HepG2 (cell line): ENCODE measurements around the gene CDC42BPG. TPM values are rescaled to one million over a fixed set of nuclear protein-coding genes. Genes with fewer than 3 reads are reported as not detected.
A peak's percentile ranks its signal among the peaks of the same experiment; 100 is the strongest.

ENCODE experiments used
- FOXC1 ChIP-seq: sonication (generic); formaldehyde crosslinking; IDR thresholded peaks from 2 replicates; pipeline ENCODE4 v1.8.0; 2022; ENCODE audit warnings: mild to moderate bottlenecking, missing genetic modification reagents, borderline replicate concordance
- HCFC1 ChIP-seq: fragments of 150-350 bp; IDR thresholded peaks from 2 replicates; pipeline ENCODE4 v1.6.1; 2014; ENCODE audit warnings: low read depth, low read length
- HNRNPL ChIP-seq: fragments of 200-400 bp; formaldehyde crosslinking; IDR thresholded peaks from 2 replicates; pipeline ENCODE4 v1.6.1; 2017; ENCODE audit warnings: mild to moderate bottlenecking, low read depth, low read length
- NCOA2 ChIP-seq: sonication (generic); formaldehyde crosslinking; IDR thresholded peaks from 2 replicates; pipeline ENCODE4 v1.8.0; 2022; ENCODE audit warnings: inconsistent platforms
- POLR2AphosphoS5 ChIP-seq: IDR thresholded peaks from 2 replicates; pipeline ENCODE4 v1.6.1; 2012; ENCODE audit warnings: low read depth, low read length
- RARG ChIP-seq: sonication (generic); formaldehyde crosslinking; IDR thresholded peaks from 2 replicates; pipeline ENCODE4 v1.4.0; 2020; ENCODE audit warnings: low read depth, mild to moderate bottlenecking, missing genetic modification reagents
- SOX5 ChIP-seq: IDR thresholded peaks from 2 replicates; pipeline ENCODE4 v1.6.1; 2016; ENCODE audit warnings: borderline replicate concordance
- ZFYVE20 ChIP-seq: sonication (generic); formaldehyde crosslinking; IDR thresholded peaks from 2 replicates; pipeline ENCODE4 v1.8.0; 2023; ENCODE audit warnings: low read depth, mild to moderate bottlenecking, moderate library complexity, missing genetic modification reagents, borderline replicate concordance
- ZNF232 ChIP-seq: sonication (generic); formaldehyde crosslinking; IDR thresholded peaks from 2 replicates; pipeline ENCODE4 v1.4.0; 2020; ENCODE audit warnings: missing genetic modification reagents, borderline replicate concordance
- ZNF7 ChIP-seq: IDR thresholded peaks from 2 replicates; pipeline ENCODE4 v1.6.1; 2016; ENCODE audit warnings: missing biosample characterization, missing genetic modification reagents
- ZNF788 ChIP-seq: sonication (generic); formaldehyde crosslinking; IDR thresholded peaks from 2 replicates; pipeline ENCODE4 v1.5.0; 2020; ENCODE audit warnings: mild to moderate bottlenecking, missing genetic modification reagents, borderline replicate concordance
- ZSCAN12 ChIP-seq: sonication (generic); formaldehyde crosslinking; IDR thresholded peaks from 2 replicates; pipeline ENCODE4 v1.9.0; 2021; ENCODE audit warnings: mild to moderate bottlenecking, missing genetic modification reagents
- polyA plus RNA-seq, 8 experiments: library from polyadenylated mRNA; depleted of rRNA in 3 of 8; stranded (reverse) in 7 of 8; unstranded in 1 of 8; fragments of >200 nt; fragmentation: Illumina TruSeq in 4 of 8; extraction: Trizol in 4 of 8; gene quantifications; 2 replicates each; pipeline versions ENCODE4 v1.2.1 to v1.2.3, GENCODE V29; 2011 to 2016; ENCODE audit warnings: low read depth in 4 of 8, missing spikeins in 1 of 8, mixed read lengths in 1 of 8; ENCODE audit not compliant: insufficient read depth in 1 of 8
- total RNA-seq, 5 experiments: library from RNA; depleted of rRNA; stranded (reverse); fragments of >200 nt; fragmentation: Illumina TruSeq; extraction: Trizol; gene quantifications; 2 replicates each; pipeline ENCODE4 v1.2.3, GENCODE V29; 2016; ENCODE audit warnings: low read depth in 1 of 5
- TF ChIP-seq, protein P1 (sequence below), 2 experiments: sonication (generic) in 1 of 2; formaldehyde crosslinking in 1 of 2; IDR thresholded peaks; 2 replicates each; pipeline versions ENCODE4 v1.6.1 to v1.9.0; 2014 to 2022; ENCODE audit warnings: antibody characterized with exemption in 1 of 2, borderline replicate concordance in 1 of 2, inconsistent platforms in 1 of 2, low read depth in 1 of 2, missing genetic modification reagents in 1 of 2
- TF ChIP-seq, protein P2 (sequence below): sonication (generic); formaldehyde crosslinking; IDR thresholded peaks from 2 replicates; pipeline ENCODE4 v1.4.0; 2020; ENCODE audit warnings: low read depth, mild to moderate bottlenecking, missing genetic modification reagents
- TF ChIP-seq, protein P3 (sequence below): IDR thresholded peaks from 2 replicates; pipeline ENCODE4 v1.6.1; 2016; ENCODE audit warnings: missing genetic modification reagents, missing compliant biosample characterization
- TF ChIP-seq, protein P4 (sequence below): sonication (generic); formaldehyde crosslinking; IDR thresholded peaks from 2 replicates; pipeline ENCODE4 v1.4.0; 2020; ENCODE audit warnings: mild to moderate bottlenecking, low read depth, missing genetic modification reagents

CDC42BPG gene
- total and polyA plus RNA-seq, 2 of the 13 experiments (the other 11 are each of a cell fraction or from before 2014, with no cell fraction given): 0.55 to 1.4 TPM

DNA sequence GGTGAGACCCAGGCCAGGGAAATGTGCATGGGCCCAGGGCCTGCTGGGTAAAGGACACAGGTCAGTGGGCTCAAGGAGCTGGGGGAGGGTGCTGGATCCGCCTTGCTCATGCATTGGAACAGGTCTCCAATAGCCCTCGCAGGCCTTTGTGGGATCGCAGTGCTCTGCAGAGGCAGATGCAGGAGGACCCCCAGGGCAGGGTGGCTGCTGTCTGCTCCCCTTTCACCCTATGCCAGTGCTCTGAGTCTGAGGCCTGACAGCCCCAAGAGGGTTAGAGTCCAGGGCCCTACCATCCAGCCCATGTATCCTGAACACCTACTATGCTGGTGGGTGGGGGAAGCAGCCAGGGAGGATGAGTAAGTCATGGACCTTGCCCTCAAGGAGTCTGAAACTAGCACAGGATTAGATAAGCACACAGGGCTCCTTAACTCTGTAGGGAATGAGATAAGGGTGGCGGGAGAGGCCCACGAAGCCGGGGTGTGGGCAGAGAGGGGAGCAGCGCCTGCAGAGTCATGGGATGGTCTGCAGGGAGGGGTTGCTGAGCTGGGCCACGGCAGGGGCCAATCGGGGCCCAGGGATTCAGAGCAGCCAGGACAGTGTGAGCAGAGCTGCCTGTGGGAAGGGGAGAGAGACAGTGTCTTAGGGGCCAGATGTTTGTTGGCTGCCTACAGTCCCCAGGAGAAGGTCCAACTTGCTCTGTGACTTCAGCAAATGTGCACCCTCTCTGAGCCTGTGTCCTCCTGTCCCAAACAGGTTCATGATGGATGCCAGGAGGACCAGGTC is 44.5 kb upstream of the CDC42BPG start (continued):
- TF ChIP-seq, protein P1, sequence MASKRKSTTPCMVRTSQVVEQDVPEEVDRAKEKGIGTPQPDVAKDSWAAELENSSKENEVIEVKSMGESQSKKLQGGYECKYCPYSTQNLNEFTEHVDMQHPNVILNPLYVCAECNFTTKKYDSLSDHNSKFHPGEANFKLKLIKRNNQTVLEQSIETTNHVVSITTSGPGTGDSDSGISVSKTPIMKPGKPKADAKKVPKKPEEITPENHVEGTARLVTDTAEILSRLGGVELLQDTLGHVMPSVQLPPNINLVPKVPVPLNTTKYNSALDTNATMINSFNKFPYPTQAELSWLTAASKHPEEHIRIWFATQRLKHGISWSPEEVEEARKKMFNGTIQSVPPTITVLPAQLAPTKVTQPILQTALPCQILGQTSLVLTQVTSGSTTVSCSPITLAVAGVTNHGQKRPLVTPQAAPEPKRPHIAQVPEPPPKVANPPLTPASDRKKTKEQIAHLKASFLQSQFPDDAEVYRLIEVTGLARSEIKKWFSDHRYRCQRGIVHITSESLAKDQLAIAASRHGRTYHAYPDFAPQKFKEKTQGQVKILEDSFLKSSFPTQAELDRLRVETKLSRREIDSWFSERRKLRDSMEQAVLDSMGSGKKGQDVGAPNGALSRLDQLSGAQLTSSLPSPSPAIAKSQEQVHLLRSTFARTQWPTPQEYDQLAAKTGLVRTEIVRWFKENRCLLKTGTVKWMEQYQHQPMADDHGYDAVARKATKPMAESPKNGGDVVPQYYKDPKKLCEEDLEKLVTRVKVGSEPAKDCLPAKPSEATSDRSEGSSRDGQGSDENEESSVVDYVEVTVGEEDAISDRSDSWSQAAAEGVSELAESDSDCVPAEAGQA (IDR thresholded peaks at IDR 0.05; ENCODE audit: low read depth): no peak
- TF ChIP-seq, protein P1 (CRISPR knock-in tag; IDR thresholded peaks at IDR 0.05; ENCODE audit: borderline replicate concordance): no peak
- TF ChIP-seq ZNF232 (CRISPR knock-in tag): peak; percentile 32; the same call in 1 of the 2 replicates
- no peak for TF ChIP-seq FOXC1 (CRISPR knock-in tag)
- no peak for TF ChIP-seq ZFYVE20 (CRISPR knock-in tag)
- peak; percentile 36 for TF ChIP-seq POLR2AphosphoS5
- no peak for TF ChIP-seq ZSCAN12 (CRISPR knock-in tag)
- TF ChIP-seq, protein P2, sequence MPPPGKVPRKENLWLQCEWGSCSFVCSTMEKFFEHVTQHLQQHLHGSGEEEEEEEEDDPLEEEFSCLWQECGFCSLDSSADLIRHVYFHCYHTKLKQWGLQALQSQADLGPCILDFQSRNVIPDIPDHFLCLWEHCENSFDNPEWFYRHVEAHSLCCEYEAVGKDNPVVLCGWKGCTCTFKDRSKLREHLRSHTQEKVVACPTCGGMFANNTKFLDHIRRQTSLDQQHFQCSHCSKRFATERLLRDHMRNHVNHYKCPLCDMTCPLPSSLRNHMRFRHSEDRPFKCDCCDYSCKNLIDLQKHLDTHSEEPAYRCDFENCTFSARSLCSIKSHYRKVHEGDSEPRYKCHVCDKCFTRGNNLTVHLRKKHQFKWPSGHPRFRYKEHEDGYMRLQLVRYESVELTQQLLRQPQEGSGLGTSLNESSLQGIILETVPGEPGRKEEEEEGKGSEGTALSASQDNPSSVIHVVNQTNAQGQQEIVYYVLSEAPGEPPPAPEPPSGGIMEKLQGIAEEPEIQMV (CRISPR knock-in tag): no peak
- TF ChIP-seq, protein P3, sequence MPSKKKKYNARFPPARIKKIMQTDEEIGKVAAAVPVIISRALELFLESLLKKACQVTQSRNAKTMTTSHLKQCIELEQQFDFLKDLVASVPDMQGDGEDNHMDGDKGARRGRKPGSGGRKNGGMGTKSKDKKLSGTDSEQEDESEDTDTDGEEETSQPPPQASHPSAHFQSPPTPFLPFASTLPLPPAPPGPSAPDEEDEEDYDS (CRISPR knock-in tag): no peak
- TF ChIP-seq HNRNPL: no peak
- no peak for TF ChIP-seq NCOA2 (CRISPR knock-in tag)
- no peak for TF ChIP-seq ZNF7 (CRISPR knock-in tag)
- 0 out of 2 replicates have a peak, but pooled peaks have one; percentile 4 for TF ChIP-seq ZNF788 (CRISPR knock-in tag)
- TF ChIP-seq RARG: no peak
- TF ChIP-seq HCFC1: no peak
- TF ChIP-seq SOX5: no peak
- TF ChIP-seq, protein P4, sequence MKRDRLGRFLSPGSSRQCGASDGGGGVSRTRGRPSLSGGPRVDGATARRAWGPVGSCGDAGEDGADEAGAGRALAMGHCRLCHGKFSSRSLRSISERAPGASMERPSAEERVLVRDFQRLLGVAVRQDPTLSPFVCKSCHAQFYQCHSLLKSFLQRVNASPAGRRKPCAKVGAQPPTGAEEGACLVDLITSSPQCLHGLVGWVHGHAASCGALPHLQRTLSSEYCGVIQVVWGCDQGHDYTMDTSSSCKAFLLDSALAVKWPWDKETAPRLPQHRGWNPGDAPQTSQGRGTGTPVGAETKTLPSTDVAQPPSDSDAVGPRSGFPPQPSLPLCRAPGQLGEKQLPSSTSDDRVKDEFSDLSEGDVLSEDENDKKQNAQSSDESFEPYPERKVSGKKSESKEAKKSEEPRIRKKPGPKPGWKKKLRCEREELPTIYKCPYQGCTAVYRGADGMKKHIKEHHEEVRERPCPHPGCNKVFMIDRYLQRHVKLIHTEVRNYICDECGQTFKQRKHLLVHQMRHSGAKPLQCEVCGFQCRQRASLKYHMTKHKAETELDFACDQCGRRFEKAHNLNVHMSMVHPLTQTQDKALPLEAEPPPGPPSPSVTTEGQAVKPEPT (CRISPR knock-in tag): 0 out of 2 replicates have a peak, but pooled peaks have one; percentile 53
